B cell (primary cell): ENCODE measurements around the gene GSTA5. TPM values are rescaled to one million over a fixed set of nuclear protein-coding genes. Genes with fewer than 3 reads are reported as not detected.
"Not testable (repeated sequence)": the region's sequence is repeated elsewhere in the genome, so short reads cannot be mapped to it uniquely, and the experiment has no call there.

Experiments used
- ATAC-seq: fragments of 200-7000 bp; cut with Tn5 transposase; one replicate; pipeline ENCODE4 v1.10.0; 2021; ENCODE audit warnings: low read depth, mild to moderate bottlenecking, moderate number of reproducible peaks, moderate library complexity
- CTCF ChIA-PET: fragments of 350-600 bp; sonication (Branson Sonifier 250); formaldehyde crosslinking; loops from one replicate; lab custom pipeline; 2021; ENCODE audit warnings: antibody characterized with exemption, inconsistent platforms; lab: Charles Lee
- POLR2A ChIA-PET: fragments of 350-600 bp; sonication (Branson Sonifier 250); formaldehyde crosslinking; loops from one replicate; lab custom pipeline; 2021; ENCODE audit warnings: antibody characterized with exemption; lab: Charles Lee
- DNase-seq: peaks from one replicate; pipeline ENCODE4 v3.0.0; 2013
- H2AFZ ChIP-seq: 2 replicates; pipeline ENCODE4 v1.6.1; 2012; ENCODE audit warnings: mild to moderate bottlenecking, low read depth, low read length; ENCODE audit not compliant: insufficient read depth, poor library complexity, severe bottlenecking
- H3K27ac ChIP-seq, 2 donors: 1 replicate in 1 of 2; 2 replicates in 1 of 2; pipeline ENCODE4 v1.5.1; 2012 to 2013; ENCODE audit warnings: low read length in 2 of 2, mild to moderate bottlenecking in 2 of 2, moderate library complexity in 1 of 2
- H3K27me3 ChIP-seq, 4 experiments: fragments of 200-600 bp in 1 of 4; sonication (generic) in 1 of 4; replicated peaks in 1 of 4; 1 replicate in 2 of 4; 2 replicates in 2 of 4; pipeline versions ENCODE4 v1.6.1 to v1.7.0; 2013 to 2016; ENCODE audit warnings: low read length in 3 of 4, mild to moderate bottlenecking in 2 of 4, mixed read lengths in 1 of 4, moderate library complexity in 1 of 4; ENCODE audit not compliant: insufficient read depth in 4 of 4, control insufficient read depth in 3 of 4; ENCODE audit errors: control extremely low read depth in 1 of 4
- H3K36me3 ChIP-seq, 2 experiments: replicated peaks in 1 of 2; 1 replicate in 1 of 2; 2 replicates in 1 of 2; pipeline versions ENCODE4 v1.6.1 to v1.7.1; 2013; ENCODE audit warnings: low read length in 1 of 2; ENCODE audit not compliant: insufficient read depth in 2 of 2, control insufficient read depth in 1 of 2; ENCODE audit errors: control extremely low read depth in 1 of 2, extremely low read depth in 1 of 2
- H3K4me1 ChIP-seq, 2 donors: fragments of 200-600 bp in 1 of 2; sonication (generic) in 1 of 2; 1 replicate in 1 of 2; 2 replicates in 1 of 2; pipeline versions ENCODE4 v1.5.1 to v1.6.1; 2013 to 2017; ENCODE audit warnings: low read length in 2 of 2; ENCODE audit not compliant: control insufficient read depth in 2 of 2, insufficient read depth in 2 of 2
- H3K4me2 ChIP-seq: replicated peaks from 2 replicates; pipeline ENCODE3; 2012; ENCODE audit warnings: mild to moderate bottlenecking, low read depth, low read length; ENCODE audit not compliant: poor library complexity, severe bottlenecking
- H3K4me3 ChIP-seq, 5 experiments: fragments of 200-600 bp in 1 of 5; sonication (generic) in 1 of 5; 1 replicate in 3 of 5; 2 replicates in 2 of 5; pipeline versions ENCODE4 v1.5.1 to v1.7.0; 2011 to 2016; ENCODE audit warnings: low read length in 4 of 5, mild to moderate bottlenecking in 4 of 5, low read depth in 2 of 5, control low read depth in 1 of 5, moderate library complexity in 1 of 5; ENCODE audit not compliant: insufficient read depth in 1 of 5; ENCODE audit errors: control extremely low read depth in 1 of 5, extremely low read depth in 1 of 5
- H3K79me2 ChIP-seq: fragments of 200-600 bp; sonication (generic); one replicate; pipeline ENCODE4 v1.6.0; 2016; ENCODE audit warnings: low read length; ENCODE audit not compliant: control insufficient read depth, insufficient read depth
- H3K9ac ChIP-seq: fragments of 200-600 bp; sonication (generic); 2 replicates; pipeline ENCODE4 v1.6.1; 2017; ENCODE audit warnings: mild to moderate bottlenecking, low read length, moderate library complexity
- H3K9me3 ChIP-seq, 3 donors: one replicate each; pipeline versions ENCODE4 v1.6.1 to v1.7.1; 2013; ENCODE audit warnings: low read length in 2 of 3; ENCODE audit not compliant: control insufficient read depth in 2 of 3, insufficient read depth in 1 of 3; ENCODE audit errors: control extremely low read depth in 1 of 3
- H4K20me1 ChIP-seq: 2 replicates; pipeline ENCODE4 v1.6.0; 2012; ENCODE audit warnings: mild to moderate bottlenecking, low read length; ENCODE audit not compliant: insufficient read depth, control insufficient read depth, poor library complexity, severe bottlenecking
- H3K27ac Mint-ChIP-seq: one replicate; pipeline ENCODE4 v1.8.0; 2021; ENCODE audit warnings: mixed read lengths
- H3K27me3 Mint-ChIP-seq: one replicate; pipeline ENCODE4 v1.8.0; 2021; ENCODE audit warnings: mixed read lengths
- H3K4me1 Mint-ChIP-seq: one replicate; pipeline ENCODE4 v1.8.0; 2021; ENCODE audit warnings: mixed read lengths
- H3K4me3 Mint-ChIP-seq: one replicate; pipeline ENCODE4 v1.8.0; 2021; ENCODE audit warnings: mixed read lengths
- H3K9me3 Mint-ChIP-seq: one replicate; pipeline ENCODE4 v1.8.0; 2022; ENCODE audit warnings: mixed read lengths; ENCODE audit not compliant: insufficient read depth
- CTCF ChIP-seq: fragments of 200-600 bp; IDR thresholded peaks from one replicate; pipeline ENCODE4 v1.8.0; 2022; ENCODE audit warnings: antibody characterized with exemption, mild to moderate bottlenecking
- EZH2 ChIP-seq: IDR thresholded peaks from 2 replicates; pipeline ENCODE4 v1.6.1; 2012; ENCODE audit warnings: borderline replicate concordance, low read depth, mild to moderate bottlenecking, moderate library complexity, low read length; ENCODE audit not compliant: insufficient read depth, poor library complexity, severe bottlenecking
- WGBS: methylation state at CpG from one replicate; pipeline ENCODE4 v1.1.5; 2013; ENCODE audit warnings: missing lambda C conversion rate; ENCODE audit not compliant: insufficient coverage; 5-methylcytosine and 5-hydroxymethylcytosine counted together
- intact Hi-C: fragments of 100-400 bp; cut with micrococcal nuclease; formaldehyde crosslinking; loops from one replicate; pipeline ENCODE4 v1.10.0; 2022
- polyA plus RNA-seq: library from polyadenylated mRNA; depleted of rRNA; stranded (reverse); fragments of >200 nt; gene quantifications from 2 replicates; pipeline ENCODE4 v1.2.3, GENCODE V29; 2012
- total RNA-seq, 2 donors: library from RNA; stranded (reverse); fragments of 120-200 nt in 1 of 2; gene quantifications; 1 replicate in 1 of 2; 2 replicates in 1 of 2; pipeline versions ENCODE4 v1.2.3 to v1.2.4, GENCODE V29; 2013 to 2022

The GSTA5 gene
- total and polyA plus RNA-seq, 2 donors (not counting 1 experiment from before 2014, with no cell fraction given), result not detected

GRCh38 chr6:52826513-52826912 is 14.1 kb downstream of the GSTA5 start:
- Histone ChIP-seq H4K20me1 (no peaks in the 10 kb centered on the region), H3K9me3 (peaks cover 0 to 18% (median 0%) of the 10 kb centered on the region in 3 donors), H3K36me3 (no peaks in the 10 kb centered on the region), H3K27ac (no peak overlapping the region), H3K79me2 (no peaks in the 10 kb centered on the region), H3K4me3 (no peak overlapping the region), H3K27me3 (no peaks in the 10 kb centered on the region), H3K4me1 (no peaks in the 10 kb centered on the region), H2AFZ (no peak overlapping the region), H3K4me2 (no peak overlapping the region), H3K9ac (no peak overlapping the region)
- TF ChIP-seq CTCF (no peak), EZH2 (no peak)
- no peaks in the 10 kb centered on the region for H3K4me1 Mint-ChIP-seq
- peaks cover 9% of the 10 kb centered on the region for H3K27me3 Mint-ChIP-seq
- ATAC-seq, result no peak
- intact Hi-C loops, result no loop called here
- DNase-seq, result no peak
- H3K4me3 Mint-ChIP-seq, result no peak overlapping the region
- no peak overlapping the region for H3K27ac Mint-ChIP-seq
- peaks cover 2% of the 10 kb centered on the region for H3K9me3 Mint-ChIP-seq
- ChIA-PET CTCF (no interaction called here), POLR2A (no interaction called here)
- no CpG with 5 or more reads among the region's 1 CpG for WGBS

- H3K36me3 ChIP-seq, H3K27me3 ChIP-seq, H3K79me2 ChIP-seq, H3K27ac ChIP-seq, H3K4me1 ChIP-seq, H3K4me2 ChIP-seq, DNase-seq, H3K9me3 Mint-ChIP-seq, H2AFZ ChIP-seq, intact Hi-C loops, POLR2A ChIA-PET, CTCF ChIA-PET, H3K4me3 ChIP-seq, H3K27ac Mint-ChIP-seq, H3K4me3 Mint-ChIP-seq, H3K4me1 Mint-ChIP-seq, H3K9ac ChIP-seq, ATAC-seq, H4K20me1 ChIP-seq: not testable (repeated sequence)
- H3K27me3 Mint-ChIP-seq, result peaks cover 11% of the 10 kb centered on the region
- 100% methylated on average over 1 of the region's 4 CpGs for WGBS
- peaks cover 0 to 21% (median 0%) of the 10 kb centered on the region in 3 donors for H3K9me3 ChIP-seq
These were observed 14.6 kb downstream of the GSTA5 start for GRCh38 chr6:52825900-52826459.

DNA sequence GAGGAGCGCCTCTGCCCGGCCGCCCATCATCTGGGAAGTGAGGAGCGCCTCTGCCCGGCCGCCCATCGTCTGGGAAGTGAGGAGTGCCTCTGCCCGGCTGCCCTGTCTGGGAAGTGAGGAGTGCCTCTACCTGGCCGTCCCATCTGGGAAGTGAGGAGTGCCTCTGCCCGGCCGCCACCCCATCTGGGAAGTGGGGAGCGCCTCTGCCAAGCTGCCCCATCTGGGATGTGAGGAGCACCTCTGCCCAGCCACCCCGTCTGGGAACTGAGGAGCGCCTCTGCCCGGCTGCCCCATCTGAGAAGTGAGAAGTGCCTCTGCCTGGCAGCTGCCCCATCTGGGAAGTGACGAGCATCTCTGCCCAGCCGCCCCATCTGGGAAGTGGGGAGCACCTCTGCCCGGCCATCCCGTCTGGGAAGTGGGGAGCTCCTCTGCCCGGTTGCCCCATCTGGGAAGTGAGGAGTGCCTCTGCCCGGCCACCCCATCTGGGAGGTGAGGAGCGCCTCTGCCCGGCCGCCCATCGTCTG is 15.3 kb downstream of the GSTA5 start:
- H4K20me1 ChIP-seq, H2AFZ ChIP-seq, H3K27ac Mint-ChIP-seq, H3K4me3 Mint-ChIP-seq, H3K9ac ChIP-seq, CTCF ChIA-PET, H3K4me1 Mint-ChIP-seq, H3K4me1 ChIP-seq, intact Hi-C loops, H3K4me2 ChIP-seq, H3K9me3 Mint-ChIP-seq, H3K79me2 ChIP-seq, H3K4me3 ChIP-seq, H3K27me3 ChIP-seq, ATAC-seq, DNase-seq, H3K36me3 ChIP-seq, POLR2A ChIA-PET, H3K27ac ChIP-seq: not testable (repeated sequence)
- H3K27me3 Mint-ChIP-seq, result peaks cover 16% of the 10 kb centered on the region
- WGBS, result 94% methylated on average over 21 of the region's 25 CpGs
- H3K9me3 ChIP-seq, result peaks cover 0 to 21% (median 0%) of the 10 kb centered on the region in 3 donors
